PC-3 (cell line): Measurements from ENCODE around the gene ARPIN. TPM values are rescaled to one million over a fixed set of nuclear protein-coding genes. Genes with fewer than 3 reads are reported as not detected.
"Not testable (repeated sequence)": the region's sequence is repeated elsewhere in the genome, so short reads cannot be mapped to it uniquely, and the experiment has no call there.

Experiments
- ATAC-seq: fragments of 200-7000 bp; cut with Tn5 transposase; 2 replicates; pipeline ENCODE4 v1.9.1; 2020; ENCODE audit warnings: mild to moderate bottlenecking, moderate library complexity
- BruUV-seq: library from RNA; stranded (reverse); fragments of 400-500 nt; replicated peaks from 2 replicates; lab custom pipeline; 2021; lab: Mats Ljungman, UMichigan
- CTCF ChIA-PET: fragments of 300-600 bp; sonication (Branson Sonifier 250); formaldehyde crosslinking; loops from one replicate; lab custom pipeline; 2022; ENCODE audit warnings: antibody characterized with exemption; lab: Charles Lee
- POLR2A ChIA-PET: fragments of 300-600 bp; sonication (Branson Sonifier 250); formaldehyde crosslinking; loops from one replicate; lab custom pipeline; 2022; ENCODE audit warnings: antibody characterized with exemption; ENCODE audit not compliant: unreplicated experiment; lab: Charles Lee
- DNase-seq: peaks from one replicate; pipeline ENCODE4 v3.0.0-alpha.2; 2015
- H2AFZ ChIP-seq: fragments of 300-600 bp; sonication (generic); 2 replicates; pipeline ENCODE4 v1.6.0; 2016; ENCODE audit warnings: antibody characterized with exemption, low read length
- H3F3A ChIP-seq: fragments of 300-600 bp; sonication (generic); one replicate; pipeline ENCODE4 v1.6.0; 2017; ENCODE audit warnings: antibody characterized with exemption, low read length, control low read depth, mild to moderate bottlenecking; ENCODE audit not compliant: unreplicated experiment
- H3K27ac ChIP-seq: fragments of 300-600 bp; sonication (generic); 2 replicates; pipeline ENCODE4 v1.5.1; 2016; ENCODE audit warnings: mild to moderate bottlenecking, low read length
- H3K27me3 ChIP-seq: fragments of 300-600 bp; sonication (generic); 2 replicates; pipeline ENCODE4 v1.6.1; 2016; ENCODE audit warnings: low read length, mixed read lengths
- H3K36me3 ChIP-seq: fragments of 300-600 bp; sonication (generic); 2 replicates; pipeline ENCODE4 v1.6.1; 2016; ENCODE audit warnings: low read depth, mixed run types, low read length, mixed read lengths
- H3K4me1 ChIP-seq: fragments of 300-600 bp; sonication (generic); 2 replicates; pipeline ENCODE4 v1.5.1; 2016; ENCODE audit warnings: low read length; ENCODE audit not compliant: insufficient read depth
- H3K4me2 ChIP-seq: fragments of 300-600 bp; sonication (generic); 2 replicates; pipeline ENCODE4 v1.6.0; 2016; ENCODE audit warnings: low read length
- H3K4me3 ChIP-seq: fragments of 300-600 bp; sonication (generic); 2 replicates; pipeline ENCODE4 v1.5.1; 2016; ENCODE audit warnings: mild to moderate bottlenecking, low read length, mixed read lengths
- H3K79me2 ChIP-seq: fragments of 300-600 bp; sonication (generic); 2 replicates; pipeline ENCODE4 v1.6.1; 2017; ENCODE audit warnings: low read length, mixed read lengths
- H3K9ac ChIP-seq: fragments of 300-600 bp; sonication (generic); 2 replicates; pipeline ENCODE4 v1.6.0; 2016; ENCODE audit warnings: mild to moderate bottlenecking, low read length
- H3K9me2 ChIP-seq: fragments of 300-600 bp; sonication (generic); replicated peaks from 2 replicates; pipeline ENCODE4 v1.6.1; 2016; ENCODE audit warnings: mixed run types, low read length, mixed read lengths
- H3K9me3 ChIP-seq: fragments of 300-600 bp; sonication (generic); 2 replicates; pipeline ENCODE4 v1.6.1; 2016; ENCODE audit warnings: low read length, mixed read lengths
- H4K20me1 ChIP-seq: fragments of 300-600 bp; sonication (generic); 2 replicates; pipeline ENCODE4 v1.6.1; 2016; ENCODE audit warnings: low read length, mixed read lengths
- EZH2 ChIP-seq: fragments of 300-600 bp; sonication (generic); IDR thresholded peaks from one replicate; pipeline ENCODE4 v1.6.1; 2017; ENCODE audit warnings: antibody characterized with exemption, mild to moderate bottlenecking, low read length; ENCODE audit not compliant: unreplicated experiment
- EZH2phosphoT487 ChIP-seq: fragments of 300-600 bp; sonication (generic); IDR thresholded peaks from 2 replicates; pipeline ENCODE4 v1.6.1; 2018; ENCODE audit warnings: mild to moderate bottlenecking, antibody characterized with exemption, low read length, borderline replicate concordance
- intact Hi-C: fragments of 100-400 bp; cut with micrococcal nuclease; formaldehyde crosslinking; loops from 2 replicates; pipeline ENCODE4 v1.9.0; 2023
- total RNA-seq: library from RNA; depleted of rRNA; stranded (reverse); fragments of >200 nt; gene quantifications from 2 replicates; pipeline ENCODE4 v1.2.3, GENCODE V29; 2014
- TF ChIP-seq, protein P1 (sequence below): fragments of 300-600 bp; sonication (generic); conservative IDR thresholded peaks from 2 replicates; pipeline ENCODE4 v1.5.1; 2017; ENCODE audit warnings: antibody characterized with exemption, low read depth, mild to moderate bottlenecking, low read length

The ARPIN gene
- total RNA-seq, 1 experiment from 2014 or later: 8.0 TPM

DNA sequence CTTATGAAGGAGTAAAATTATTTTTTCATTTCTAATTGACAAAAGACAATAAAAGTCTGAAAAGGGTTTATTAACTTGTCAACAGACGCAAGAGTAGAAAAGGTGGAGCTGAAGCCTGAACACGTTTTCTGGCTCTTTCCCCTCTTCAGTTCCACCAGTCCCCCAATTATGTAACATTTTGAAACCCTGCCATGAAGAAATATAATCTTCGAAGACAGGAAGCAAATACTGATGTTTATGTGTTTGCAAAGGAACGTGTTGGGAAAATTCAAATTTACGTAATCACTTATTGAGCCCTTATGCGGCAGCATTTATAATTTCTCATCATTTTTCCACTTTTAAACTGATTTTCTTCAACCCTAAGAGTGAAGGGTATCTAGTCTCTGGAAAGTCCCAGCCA, 19.7 kb downstream of the ARPIN start:
- Histone ChIP-seq H3K9me3 (no peaks in the 10 kb centered on the region), H3K4me1 (peaks cover 18% of the 10 kb centered on the region), H3K4me3 (peak overlapping the region; percentile 81), H3K27ac (peak overlapping the region; percentile 96), H3K4me2 (peak overlapping the region; percentile 92), H3K79me2 (peaks cover 41% of the 10 kb centered on the region), H3K27me3 (no peaks in the 10 kb centered on the region), H3K36me3 (peaks cover 1% of the 10 kb centered on the region; the same call in 1 of the 2 replicates), H3K9me2 (no peaks in the 10 kb centered on the region), H4K20me1 (no peaks in the 10 kb centered on the region), H3F3A (peaks cover 8% of the 10 kb centered on the region), H2AFZ (peak overlapping the region; percentile 95), H3K9ac (peak overlapping the region; percentile 93)
- TSS peak; percentile 14 for BruUV-seq
- TF ChIP-seq EZH2phosphoT487: no peak
- TF ChIP-seq, protein P1, sequence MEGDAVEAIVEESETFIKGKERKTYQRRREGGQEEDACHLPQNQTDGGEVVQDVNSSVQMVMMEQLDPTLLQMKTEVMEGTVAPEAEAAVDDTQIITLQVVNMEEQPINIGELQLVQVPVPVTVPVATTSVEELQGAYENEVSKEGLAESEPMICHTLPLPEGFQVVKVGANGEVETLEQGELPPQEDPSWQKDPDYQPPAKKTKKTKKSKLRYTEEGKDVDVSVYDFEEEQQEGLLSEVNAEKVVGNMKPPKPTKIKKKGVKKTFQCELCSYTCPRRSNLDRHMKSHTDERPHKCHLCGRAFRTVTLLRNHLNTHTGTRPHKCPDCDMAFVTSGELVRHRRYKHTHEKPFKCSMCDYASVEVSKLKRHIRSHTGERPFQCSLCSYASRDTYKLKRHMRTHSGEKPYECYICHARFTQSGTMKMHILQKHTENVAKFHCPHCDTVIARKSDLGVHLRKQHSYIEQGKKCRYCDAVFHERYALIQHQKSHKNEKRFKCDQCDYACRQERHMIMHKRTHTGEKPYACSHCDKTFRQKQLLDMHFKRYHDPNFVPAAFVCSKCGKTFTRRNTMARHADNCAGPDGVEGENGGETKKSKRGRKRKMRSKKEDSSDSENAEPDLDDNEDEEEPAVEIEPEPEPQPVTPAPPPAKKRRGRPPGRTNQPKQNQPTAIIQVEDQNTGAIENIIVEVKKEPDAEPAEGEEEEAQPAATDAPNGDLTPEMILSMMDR: no peak
- TF ChIP-seq EZH2: no peak
- peak; percentile 13 for DNase-seq
- no peak for ATAC-seq
- intact Hi-C loops: loop anchor here (10.0 kb wide), 1 partner anchor 112 kb away; the partner anchor contains the start of gene ZNF710
- ChIA-PET CTCF (no interaction called here), POLR2A (interaction anchor here (0.7 kb wide), 2 partner anchors 35 to 99 kb away, joined by 3 to 7 read pairs; no protein-coding TSS in a partner anchor)

DNA sequence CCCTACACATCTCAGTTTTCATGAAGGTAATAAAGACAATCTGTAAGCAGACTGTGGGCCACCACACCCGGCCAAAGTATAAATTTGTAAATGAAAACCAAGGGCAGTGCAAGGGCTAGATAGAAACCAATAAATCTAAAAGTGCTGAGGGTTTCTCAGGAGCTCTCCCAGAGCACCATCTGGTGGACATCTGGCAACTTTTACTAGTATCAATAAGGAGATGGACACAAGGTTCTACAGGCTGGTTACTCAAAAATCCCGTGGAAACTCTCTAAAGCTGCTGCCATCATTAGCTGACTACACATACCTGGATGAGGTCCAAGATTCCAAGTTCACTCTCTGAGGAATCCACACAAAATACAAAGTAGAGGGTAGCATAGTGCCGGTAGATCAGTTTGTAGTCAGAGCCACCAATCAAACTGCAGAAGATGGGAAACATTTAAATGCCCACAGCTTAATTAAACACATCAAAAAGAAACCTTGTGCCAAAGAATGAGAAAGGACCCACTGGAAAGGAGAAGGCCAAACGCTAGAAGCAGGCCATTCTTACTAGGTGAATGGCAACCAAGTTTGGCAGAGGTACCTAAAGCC, 24.4 kb downstream of the ARPIN start:
- Histone ChIP-seq H3K4me3 (no peak overlapping the region), H3F3A (peaks cover 5% of the 10 kb centered on the region), H4K20me1 (no peaks in the 10 kb centered on the region), H3K4me1 (peaks cover 13% of the 10 kb centered on the region), H3K9me2 (no peaks in the 10 kb centered on the region), H3K36me3 (peaks cover 25% of the 10 kb centered on the region), H3K27ac (0 out of 2 replicates have a peak overlapping the region, but pooled peaks have one; percentile 2), H3K9ac (no peak overlapping the region), H3K27me3 (no peaks in the 10 kb centered on the region), H3K4me2 (no peak overlapping the region), H3K79me2 (peaks cover 33% of the 10 kb centered on the region), H3K9me3 (no peaks in the 10 kb centered on the region), H2AFZ (no peak overlapping the region)
- ATAC-seq (peak; percentile 66), DNase-seq (peak; percentile 82)
- no TSS peak for BruUV-seq
- POLR2A ChIA-PET: no interaction called here
- intact Hi-C loops: loop anchor here (1.0 kb wide), 1 partner anchor 127 kb away; no protein-coding TSS in a partner anchor
- TF ChIP-seq EZH2phosphoT487 (no peak), EZH2 (no peak)
- TF ChIP-seq, protein P1: peak; percentile 79
- CTCF ChIA-PET: interaction anchor here (0.8 to 2.2 kb wide), 5 partner anchors 10 to 226 kb away, joined by 3 to 16 read pairs (median 3); no protein-coding TSS in a partner anchor

DNA sequence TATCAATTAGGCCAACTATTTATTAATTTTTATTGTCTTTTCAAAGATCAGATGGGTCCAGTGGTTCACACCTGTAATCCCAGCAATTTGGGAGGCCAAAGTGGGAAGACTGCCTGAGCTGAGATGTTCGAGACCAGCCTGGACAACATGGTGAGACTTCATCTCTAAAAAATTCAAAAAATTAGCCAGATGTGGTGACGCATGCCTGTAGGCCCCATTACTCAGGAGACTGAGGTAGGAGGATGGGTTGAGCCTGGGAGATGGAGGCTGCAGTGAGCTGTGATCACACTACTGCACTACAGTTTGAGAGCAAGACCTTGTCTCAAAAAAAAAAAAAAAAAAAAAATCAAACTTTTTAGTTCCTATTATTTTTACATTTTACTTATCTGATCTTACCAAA, 27.1 kb downstream of the ARPIN start:
- ATAC-seq: no peak
- CTCF ChIA-PET: no interaction called here

DNA sequence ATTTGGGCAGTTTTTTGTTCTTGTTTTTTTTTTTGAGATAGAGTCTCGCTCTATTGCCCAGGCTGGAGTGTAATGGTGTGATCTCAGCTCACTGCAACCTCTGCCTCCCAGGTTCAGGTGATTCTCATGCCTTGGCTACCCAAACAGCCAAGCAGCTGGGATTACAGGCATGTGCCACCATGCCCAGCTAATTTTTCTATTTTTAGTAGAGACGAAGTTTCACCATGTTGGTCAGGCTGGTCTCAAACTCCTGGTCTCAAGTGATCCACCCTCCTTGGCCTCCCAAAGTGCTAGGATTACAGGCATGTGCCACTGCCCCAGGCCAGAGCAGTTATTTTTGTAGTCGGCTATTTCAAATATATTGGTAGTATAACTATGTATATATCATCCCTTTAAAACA, 27.6 kb downstream of the ARPIN start:
- DNase-seq, H3K27ac ChIP-seq, POLR2A ChIA-PET, intact Hi-C loops, H4K20me1 ChIP-seq, CTCF ChIA-PET, H2AFZ ChIP-seq, H3F3A ChIP-seq, H3K79me2 ChIP-seq, BruUV-seq, H3K9ac ChIP-seq, H3K4me1 ChIP-seq, ATAC-seq, H3K4me3 ChIP-seq, H3K9me3 ChIP-seq, H3K9me2 ChIP-seq, H3K27me3 ChIP-seq, H3K4me2 ChIP-seq: not testable (repeated sequence)
- H3K36me3 ChIP-seq: peaks cover 34% of the 10 kb centered on the region

More for the DNA sequence above, 27.1 kb downstream of the ARPIN start:
- peaks cover 34% of the 10 kb centered on the region for H3K36me3 ChIP-seq
- H3K79me2 ChIP-seq: peaks cover 6% of the 10 kb centered on the region
- no peaks in the 10 kb centered on the region for H3K9me3 ChIP-seq
- H3K27ac ChIP-seq: no peak overlapping the region
- H2AFZ ChIP-seq: no peak overlapping the region
- peaks cover 4% of the 10 kb centered on the region; the same call in 1 of the 2 replicates for H3K4me1 ChIP-seq
- DNase-seq: no peak
- no peak for TF ChIP-seq EZH2
- TF ChIP-seq, protein P1: no peak
- no peak for TF ChIP-seq EZH2phosphoT487
- BruUV-seq: no TSS peak
- no peaks in the 10 kb centered on the region for H3F3A ChIP-seq
- H4K20me1 ChIP-seq: no peaks in the 10 kb centered on the region
- H3K4me2 ChIP-seq: no peak overlapping the region
- POLR2A ChIA-PET: no interaction called here
- intact Hi-C loops: no loop called here
- no peaks in the 10 kb centered on the region for H3K27me3 ChIP-seq
- H3K9ac ChIP-seq: no peak overlapping the region
- no peak overlapping the region for H3K4me3 ChIP-seq
- H3K9me2 ChIP-seq: no peaks in the 10 kb centered on the region
